Measurements from ENCODE around the gene B3GNT4.
"Not testable (repeated sequence)": the region's sequence is repeated elsewhere in the genome, so short reads cannot be mapped to it uniquely, and the experiment has no call there.

- not testable (repeated sequence) for TF ChIP-seq CTCF (IDR thresholded peaks at IDR 0.05; ENCODE audit: low read depth, low read length); POLR2A (IDR thresholded peaks at IDR 0.05; ENCODE audit: extremely low read depth, insufficient read length)
Measured at GRCh38 chr12:122258462-122258861, 55.0 kb downstream of the B3GNT4 start.
